ENCODE measurements around the gene NTN5.
"Not testable (repeated sequence)": the region's sequence is repeated elsewhere in the genome, so short reads cannot be mapped to it uniquely, and the experiment has no call there.

The NTN5 gene

DNA sequence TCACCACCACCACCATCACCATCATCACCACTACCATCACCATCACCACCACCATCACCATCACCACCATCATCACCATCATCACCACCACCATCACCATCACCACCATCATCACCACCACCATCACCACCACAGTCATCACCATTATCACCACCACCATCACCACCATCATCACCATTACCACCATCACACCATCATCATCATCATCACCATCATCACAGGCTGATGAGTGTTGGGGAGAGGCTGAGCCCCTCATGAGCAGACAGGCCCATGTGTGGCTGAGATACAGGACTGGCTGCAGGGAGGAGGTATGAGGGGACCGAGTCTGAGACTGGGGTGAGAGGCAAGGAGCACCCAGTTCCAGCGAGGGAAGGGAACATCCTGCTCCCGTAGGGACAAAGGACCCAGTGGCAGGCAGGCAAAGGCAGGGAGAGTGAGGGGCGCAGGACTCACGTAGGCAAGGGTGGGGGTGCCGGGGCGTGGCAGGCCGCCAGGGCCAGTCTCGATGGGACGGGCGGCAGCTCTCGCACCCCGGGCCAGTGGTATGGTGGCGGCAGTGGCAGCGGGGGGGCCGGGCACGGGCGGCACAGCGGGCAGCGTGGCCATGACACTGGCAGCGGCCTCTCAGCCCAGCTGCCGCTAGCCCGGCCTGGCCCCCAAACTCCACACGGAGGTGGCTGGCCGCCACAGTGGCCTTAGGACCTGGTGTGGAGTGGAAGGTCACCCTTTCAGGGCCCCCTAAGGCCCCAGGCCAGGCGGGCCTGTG is 2.7 kb downstream of the NTN5 start:
- no peak for DNase-seq (ENCODE audit: low read depth, low spot score)

DNA sequence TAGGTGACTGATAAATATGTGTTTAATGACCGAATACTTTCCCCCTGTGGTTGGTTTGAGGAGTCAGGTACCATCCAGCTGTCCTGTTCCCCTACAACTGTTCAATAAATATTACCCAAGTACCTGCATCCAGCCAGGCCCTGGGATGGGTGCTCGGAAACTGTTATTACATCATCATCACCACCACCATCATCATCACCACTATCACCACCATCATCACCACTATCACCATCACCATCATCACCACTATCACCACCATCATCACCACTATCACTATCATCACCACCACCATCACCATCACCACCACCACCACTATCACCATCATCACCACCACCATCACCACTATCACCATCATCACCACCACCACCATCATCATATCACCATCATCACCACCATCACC is 4.1 kb downstream of the NTN5 start:
- DNase-seq (ENCODE audit: low read depth, low spot score): no peak

DNA sequence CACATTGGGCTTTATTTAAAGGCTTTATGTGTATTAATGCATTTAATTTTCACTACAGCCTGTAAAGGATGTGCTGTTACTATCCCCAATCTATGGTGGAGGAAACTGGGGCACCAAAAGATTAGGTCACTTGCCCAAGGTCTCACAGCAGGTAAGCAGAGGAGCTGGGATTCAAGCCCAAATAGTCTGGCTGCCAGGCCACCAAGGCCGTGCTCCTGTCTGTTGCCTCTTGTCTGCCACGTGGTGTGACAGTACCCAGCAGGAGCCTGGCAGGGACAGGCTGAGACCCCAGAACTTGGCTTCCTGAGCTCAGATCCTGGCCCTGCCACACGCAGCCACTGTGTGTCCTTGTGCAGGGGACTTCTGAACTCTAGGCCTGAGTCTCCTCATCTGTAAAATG is 4.5 kb downstream of the NTN5 start:
- DNase-seq (ENCODE audit: low read depth, low spot score): no peak

DNA sequence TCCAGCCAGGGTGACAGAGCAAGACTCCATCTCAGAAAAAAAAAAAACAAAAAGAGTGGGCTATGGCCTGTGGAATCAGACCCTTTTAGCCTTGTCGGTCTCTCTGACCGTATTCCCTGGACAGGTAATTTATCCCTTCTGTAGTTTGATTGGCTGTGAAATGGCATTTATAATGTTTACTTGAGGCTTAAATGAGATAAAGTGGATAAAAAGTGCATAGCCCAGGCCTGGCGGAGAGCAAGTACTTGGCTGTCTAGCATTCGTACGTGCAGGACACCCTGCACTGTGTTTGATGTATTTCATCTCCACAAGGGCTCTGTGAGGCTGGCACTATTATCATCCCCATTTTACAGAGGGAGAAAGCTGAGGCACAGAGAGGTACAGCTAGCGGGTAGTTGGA is 7.0 kb downstream of the NTN5 start:
- DNase-seq (ENCODE audit: low read depth, low spot score): no peak

DNA sequence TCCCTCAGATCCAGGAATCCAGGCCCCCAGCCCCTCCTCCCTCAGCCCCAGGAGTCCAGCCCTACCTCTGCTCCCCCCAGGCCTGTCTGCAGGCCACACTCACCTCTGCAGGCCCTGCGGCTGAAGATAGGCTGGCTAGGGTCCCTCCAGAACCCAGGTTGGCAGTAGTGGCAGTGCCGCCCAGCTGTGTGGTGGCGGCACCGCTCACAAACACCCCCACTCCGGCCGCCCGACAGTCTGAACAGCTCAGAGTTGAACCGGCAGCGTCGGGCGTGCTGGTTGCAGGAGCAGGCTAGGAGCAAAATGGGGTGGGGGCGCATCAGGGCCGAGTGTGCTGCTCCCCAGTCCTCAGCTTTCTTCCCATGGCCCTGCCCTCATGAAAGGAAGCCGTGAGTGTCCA is 8.3 kb downstream of the NTN5 start:
- no peak for DNase-seq (ENCODE audit: low read depth, low spot score)

DNA sequence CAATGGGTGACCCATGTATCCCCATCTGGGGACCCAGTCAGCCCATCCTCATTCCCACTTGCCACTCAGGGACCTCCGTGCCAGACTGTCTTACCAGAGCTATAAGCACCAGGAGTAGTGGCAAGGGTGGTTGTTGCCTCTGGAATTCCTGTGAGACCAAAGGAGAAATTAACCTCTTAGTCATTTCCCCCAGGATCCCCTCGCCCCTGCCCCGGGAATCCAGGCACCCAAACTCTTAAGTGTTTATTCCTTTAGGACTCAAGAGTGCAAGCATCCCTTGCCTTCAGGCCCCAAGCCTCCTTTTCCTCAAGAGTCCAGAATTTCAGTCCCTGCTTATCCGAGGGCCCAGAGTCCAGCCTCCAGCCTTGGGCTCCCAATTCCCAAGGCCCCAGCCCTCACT is 9.2 kb downstream of the NTN5 start:
- DNase-seq (ENCODE audit: low read depth, low spot score): no peak

DNA sequence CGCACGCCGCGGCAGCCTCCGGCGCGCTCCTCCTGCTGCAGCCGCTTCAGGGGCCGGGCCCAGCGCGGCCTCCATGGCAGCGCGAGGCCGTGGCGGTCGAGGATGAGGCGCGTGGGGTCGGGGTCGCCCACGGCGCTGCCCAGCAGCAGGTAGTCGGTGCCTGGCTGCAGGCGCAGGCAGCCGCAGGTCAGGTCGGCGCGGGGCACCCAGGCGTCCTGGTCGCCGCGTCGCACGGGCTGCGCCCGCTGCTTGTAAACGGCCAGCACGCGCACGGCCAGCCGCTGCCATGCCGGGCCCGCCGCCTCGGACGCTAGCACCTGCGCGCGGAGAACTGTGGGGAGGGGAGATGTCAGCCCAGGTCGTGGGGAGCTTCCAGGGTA is 11.1 kb downstream of the NTN5 start:
- no peak for DNase-seq (ENCODE audit: low read depth, low spot score)

DNA sequence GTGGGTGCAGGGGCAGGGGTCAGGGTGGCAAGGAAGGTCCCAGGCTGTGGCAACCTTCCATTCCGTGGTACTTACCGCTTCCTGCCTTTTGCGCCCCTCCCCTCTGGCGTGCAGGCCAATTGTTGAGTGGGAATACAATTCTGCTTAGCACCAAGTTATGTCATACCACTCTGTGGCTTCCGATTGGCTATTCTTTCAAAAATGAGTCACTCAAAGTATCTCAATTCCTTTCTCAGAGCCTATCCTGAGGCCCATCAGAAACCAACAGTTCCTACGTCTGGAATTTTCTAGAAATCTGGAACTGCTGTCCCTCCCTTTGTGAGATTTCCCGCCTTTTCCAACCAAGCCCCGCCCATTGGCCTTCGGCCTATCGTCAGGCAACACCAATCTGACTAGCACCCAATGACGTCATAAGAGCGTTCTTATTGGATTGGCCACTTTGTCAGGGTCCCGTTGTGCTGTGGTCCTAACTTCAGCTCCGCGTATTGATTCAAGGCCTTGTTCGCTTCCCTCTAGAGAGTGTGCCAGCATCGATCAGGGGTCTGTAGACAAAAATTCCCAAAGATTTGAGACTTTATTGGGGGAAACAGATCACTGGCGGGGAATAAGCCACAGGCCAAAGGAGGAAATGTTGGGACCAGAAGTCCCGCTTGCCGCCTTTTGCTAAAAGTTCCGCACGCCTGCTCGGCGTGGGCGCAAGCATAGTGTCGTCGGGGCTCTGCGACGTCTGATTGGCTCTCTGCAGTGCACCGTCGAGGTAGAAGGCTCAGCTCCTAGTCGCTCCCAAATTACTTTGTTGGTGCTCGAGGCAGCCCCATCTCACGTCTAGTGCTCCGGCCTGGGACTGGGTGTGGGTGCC is 11.7 kb downstream of the NTN5 start:
- peak; percentile 70 for DNase-seq (ENCODE audit: low read depth, low spot score)

DNA sequence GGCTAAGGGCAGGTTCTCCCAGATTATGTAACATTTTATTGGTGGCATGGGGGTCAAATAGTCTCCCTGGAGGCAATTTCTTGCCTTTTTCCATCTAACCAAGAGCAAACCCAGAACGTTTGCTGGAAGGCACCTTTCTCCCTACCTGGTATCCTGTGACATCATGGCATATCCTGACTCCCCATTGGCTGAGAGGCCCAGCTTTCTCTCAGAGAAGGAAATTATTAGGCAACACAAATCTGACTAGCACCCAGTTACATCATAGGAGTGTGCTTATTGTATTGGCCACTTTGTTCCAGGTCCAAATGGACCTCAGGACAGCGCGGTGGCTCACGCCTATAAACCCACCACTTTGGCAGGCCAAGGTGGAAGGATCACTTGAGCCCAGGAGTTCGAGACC is 13.0 kb downstream of the NTN5 start:
- DNase-seq (ENCODE audit: low read depth, low spot score): no peak

DNA sequence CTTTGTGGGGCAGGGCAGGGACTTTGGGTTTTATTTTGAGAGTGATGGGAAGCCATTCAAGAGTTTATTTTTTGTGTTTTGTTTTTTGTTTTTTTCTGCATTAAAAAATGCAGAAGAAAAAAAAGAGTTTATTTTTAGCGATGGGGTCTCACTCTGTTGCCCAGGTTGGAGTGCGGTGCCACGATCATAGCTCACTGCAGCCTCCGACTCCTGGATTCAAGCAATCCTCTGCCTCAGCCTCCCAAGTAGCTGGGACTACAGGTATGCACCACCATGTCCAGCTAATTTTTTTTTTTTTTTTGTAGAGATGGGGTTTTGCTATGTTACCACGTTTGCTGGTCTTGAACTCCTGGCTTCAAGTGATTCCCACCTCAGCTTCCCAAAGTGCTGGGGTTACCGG is 14.3 kb downstream of the NTN5 start:
- DNase-seq (ENCODE audit: low read depth, low spot score): no peak

DNA sequence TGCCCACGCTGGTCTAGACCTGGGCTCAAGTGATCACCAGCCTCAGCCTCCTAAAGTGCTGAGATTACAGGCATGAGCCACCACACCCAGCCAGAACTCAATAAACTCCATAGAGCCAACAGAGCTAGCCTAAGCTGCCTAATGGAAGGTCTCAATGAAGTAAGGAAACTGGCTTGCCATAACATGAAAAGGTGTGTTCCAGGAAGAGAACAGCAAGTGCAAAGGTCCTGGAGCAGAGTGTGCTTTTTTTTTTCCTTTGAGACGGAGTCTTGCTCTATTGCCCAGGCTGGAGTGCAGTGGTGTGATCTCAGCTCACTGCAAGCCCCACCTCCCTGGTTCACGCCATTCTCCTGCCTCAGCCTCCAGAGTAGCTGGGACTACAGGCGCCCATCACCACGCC is 15.0 kb downstream of the NTN5 start:
- DNase-seq (ENCODE audit: low read depth, low spot score): not testable (repeated sequence)

DNA sequence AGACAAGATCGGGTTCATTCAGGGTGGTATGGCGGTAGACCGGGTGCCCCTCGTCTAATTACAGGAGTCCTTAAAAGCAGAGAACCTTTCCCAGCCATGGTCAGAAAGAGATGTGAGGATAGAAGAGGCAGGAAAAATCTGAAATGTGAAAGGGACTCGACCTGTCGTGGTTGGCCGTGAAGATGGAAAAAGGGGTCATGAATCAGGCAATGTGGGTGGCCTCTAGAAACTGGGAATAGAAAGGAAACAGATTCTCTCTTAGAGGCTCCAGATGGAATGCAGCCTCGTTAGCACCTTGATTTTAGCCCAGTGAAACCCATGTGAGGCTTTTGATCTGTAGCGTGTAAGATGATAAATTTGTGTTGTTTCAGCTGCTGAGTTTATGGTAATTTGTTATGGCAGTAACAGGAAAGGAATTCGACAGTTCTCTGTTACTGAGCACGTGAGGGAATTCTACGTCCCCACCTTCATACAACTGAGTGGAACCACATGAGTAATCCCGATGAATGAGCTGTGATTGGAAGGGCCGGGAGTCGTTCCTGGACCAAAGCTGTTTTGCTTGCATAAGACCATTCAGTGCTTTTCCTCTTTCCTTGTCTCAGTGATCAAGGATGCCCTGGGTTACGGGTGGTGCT is 15.9 kb downstream of the NTN5 start:
- DNase-seq (ENCODE audit: low read depth, low spot score): no peak

DNA sequence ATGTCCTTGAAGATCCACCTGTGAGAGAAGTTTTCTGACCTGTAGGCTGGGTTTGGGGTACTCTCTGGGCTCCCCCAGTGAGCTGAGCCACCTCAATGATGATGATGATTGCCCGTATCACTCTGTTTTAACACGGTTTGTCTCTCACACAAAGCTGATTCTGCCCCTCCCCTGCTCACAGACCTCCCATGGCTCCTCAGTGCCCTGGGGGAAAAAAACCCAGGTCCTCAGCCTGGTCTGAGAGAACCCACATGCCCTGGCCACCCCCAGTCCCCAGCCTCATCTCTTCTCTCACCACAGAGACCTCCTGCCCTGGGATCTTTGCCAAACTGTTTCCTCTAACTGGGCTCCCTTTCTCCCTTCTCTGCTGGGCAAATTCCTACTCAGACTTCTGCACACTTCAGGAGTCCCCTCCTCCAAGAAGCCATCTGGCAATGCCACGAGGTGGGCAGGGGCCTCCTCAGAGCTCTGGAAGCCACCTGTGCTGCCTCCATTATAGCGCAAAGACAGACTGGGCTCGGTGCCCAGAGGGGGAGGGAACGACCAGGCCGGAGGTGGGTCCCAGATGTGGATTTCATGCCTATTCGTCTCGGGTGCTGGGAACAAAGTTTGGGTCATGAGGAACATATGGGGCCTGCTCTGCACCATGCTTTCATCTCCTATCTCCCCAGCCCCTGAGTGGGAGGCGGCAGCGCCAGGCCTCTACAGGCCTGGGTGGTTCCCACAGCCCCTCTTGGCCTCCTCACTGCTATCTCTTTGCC is 18.3 kb downstream of the NTN5 start:
- no peak for DNase-seq (ENCODE audit: low read depth, low spot score)

DNA sequence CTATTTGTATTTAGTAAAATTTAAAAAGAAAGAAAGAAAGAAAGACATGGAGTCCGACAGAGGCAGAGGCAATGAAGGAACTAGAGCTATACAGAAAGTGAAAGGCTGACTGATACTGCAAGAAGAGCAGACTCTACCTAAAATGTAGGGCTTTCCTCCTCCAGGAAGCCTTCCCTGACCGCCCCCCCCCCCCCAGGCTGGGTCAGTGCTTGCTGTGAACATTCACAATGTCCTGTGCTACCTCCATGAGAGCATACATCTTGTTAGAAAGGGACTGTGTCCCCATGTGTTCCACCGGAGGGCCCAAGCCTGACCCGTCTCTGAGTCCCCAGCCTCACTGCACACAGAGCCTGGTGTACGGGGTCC is 21.2 kb downstream of the NTN5 start:
- DNase-seq (ENCODE audit: low read depth, low spot score): no peak

DNA sequence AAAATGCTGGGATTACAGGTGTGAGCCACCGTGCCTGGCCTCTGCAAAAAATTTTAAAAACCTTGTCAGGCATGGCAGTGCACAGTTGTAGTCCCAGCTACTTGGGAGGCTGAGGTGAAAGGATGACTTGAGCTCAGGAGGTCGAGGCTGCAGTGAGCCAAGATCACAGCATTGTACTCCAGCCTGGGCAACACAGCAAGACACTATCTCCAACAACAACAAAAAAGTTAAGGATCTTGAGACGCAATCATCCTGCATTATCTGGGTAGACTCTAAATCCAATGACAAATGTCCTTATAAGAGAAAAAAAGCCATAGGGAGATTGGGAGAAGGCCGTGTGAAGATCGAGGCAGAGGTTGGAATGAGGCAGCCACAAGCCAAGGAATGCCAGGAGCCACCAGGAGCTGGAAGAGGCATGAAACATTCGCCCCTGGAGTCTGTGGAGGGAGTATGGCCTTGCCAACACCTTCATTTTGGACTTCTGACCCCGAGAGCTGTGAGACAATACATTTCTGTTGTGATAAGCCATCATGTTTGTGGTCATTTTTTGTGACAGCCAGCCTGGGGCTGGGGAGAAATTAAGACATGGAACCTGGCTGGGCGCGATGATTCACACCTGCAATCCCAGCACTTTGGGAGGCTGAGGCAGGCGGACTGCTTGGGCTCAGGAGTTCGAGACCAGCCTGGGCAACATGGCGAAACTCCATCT is 21.7 kb downstream of the NTN5 start:
- no peak for DNase-seq (ENCODE audit: low read depth, low spot score)

DNA sequence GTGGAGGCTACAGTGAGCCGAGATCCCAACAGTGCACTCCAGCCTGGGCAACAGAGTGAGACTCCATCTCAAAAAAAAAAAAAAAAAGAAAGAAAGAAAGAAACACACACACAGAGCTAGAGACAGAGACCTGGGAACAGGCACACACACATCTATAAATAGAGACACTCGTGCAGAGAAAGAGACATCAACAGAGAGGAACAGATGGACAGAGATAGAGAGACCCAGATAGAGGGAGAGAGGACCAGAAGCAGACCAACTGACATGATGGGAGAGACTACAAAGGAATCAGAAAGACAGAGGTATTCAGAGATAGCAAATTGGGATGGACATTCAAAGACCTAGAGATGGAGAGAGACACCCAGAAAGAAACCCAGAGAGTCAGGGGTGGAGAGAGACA is 24.7 kb downstream of the NTN5 start:
- no peak for DNase-seq (ENCODE audit: low read depth, low spot score)

DNA sequence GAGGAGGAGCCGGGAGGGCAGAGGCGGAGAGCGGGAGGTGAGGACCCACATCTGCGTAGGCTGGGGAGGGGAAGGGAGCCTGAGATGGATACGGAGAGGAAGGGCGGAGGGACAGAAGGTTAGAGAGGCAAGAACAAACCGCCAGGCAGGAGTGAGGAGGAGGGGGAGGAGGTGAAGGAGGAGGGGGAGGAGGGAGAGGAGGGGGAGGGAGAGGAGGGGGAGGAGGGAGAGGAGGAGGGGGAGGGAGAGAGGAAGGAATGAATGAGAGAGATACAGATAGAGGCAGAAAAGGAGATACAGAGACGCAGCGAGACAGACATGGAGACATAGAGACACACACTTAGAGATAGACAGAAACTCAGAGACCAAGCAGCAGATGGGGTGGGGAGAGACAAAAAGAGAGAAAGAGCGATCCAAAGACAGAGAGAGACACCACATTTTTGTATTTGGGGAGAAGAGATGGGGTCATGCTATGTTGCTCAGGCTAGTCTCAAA is 26.0 kb downstream of the NTN5 start:
- no peak for DNase-seq (ENCODE audit: low read depth, low spot score)

DNA sequence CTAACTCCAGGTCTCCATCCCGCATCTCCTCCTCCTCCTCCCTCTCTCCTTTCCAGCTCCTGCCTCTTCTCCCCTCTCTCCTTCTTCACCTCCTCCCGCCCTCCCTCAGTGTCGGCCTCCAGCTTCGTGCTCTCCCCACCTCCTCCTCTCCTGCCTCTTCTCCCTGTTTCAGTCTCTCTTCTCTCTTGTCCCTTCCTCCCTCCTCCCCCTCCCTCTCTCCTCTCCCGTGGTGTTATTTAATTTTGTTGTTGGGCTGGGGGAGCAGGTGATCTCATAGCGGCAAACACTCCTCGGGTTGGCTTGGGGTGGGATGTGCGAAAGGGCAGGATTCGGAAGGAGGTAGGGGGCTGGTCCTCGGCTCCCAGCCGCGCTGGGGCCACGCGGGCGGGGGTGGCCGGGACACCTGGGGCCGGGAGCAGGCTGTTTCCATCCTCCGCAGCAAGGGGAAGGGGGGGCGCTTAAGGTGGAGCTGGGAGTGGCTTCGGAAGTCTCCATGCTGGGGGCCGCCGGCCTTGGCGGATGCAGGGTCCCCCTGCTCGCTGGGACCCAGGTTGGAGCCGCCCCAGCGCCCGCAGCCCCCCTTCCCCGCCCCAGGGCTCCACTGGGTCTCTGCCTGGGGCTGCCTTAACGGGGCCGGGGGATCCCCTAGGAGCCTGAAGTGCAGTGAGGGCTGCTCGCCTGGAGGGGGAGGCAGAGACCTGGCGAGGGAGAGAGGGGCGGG is 26.7 kb downstream of the NTN5 start, which contains the start of gene CA11:
Gene CA11, minus strand, starts transcription at position 187 of the 721 bp plus-strand sequence. CDS start 555 bp downstream, outside the sequence.
- peak; percentile 77 for DNase-seq (ENCODE audit: low read depth, low spot score)

DNA sequence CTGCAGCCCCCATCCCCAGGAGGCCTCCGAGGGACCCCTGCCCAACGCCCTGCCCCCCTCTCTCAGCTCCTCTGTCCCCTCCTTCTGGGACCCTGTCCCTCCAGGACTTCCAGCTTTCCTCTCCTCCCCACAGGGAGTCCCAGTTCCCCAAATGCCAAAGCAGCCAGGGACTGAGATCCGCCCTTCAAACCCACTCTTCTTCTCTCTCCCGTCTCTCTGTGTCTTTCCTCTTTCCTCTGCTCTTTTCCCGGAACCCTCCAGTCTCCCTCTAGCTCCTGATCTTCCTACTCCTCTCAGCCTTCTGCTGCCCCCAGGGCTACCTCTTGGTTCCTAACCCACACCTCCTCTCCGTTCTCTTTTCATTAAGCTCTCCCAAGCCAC is 27.2 kb downstream of the NTN5 start:
- no peak for DNase-seq (ENCODE audit: low read depth, low spot score)

DNA sequence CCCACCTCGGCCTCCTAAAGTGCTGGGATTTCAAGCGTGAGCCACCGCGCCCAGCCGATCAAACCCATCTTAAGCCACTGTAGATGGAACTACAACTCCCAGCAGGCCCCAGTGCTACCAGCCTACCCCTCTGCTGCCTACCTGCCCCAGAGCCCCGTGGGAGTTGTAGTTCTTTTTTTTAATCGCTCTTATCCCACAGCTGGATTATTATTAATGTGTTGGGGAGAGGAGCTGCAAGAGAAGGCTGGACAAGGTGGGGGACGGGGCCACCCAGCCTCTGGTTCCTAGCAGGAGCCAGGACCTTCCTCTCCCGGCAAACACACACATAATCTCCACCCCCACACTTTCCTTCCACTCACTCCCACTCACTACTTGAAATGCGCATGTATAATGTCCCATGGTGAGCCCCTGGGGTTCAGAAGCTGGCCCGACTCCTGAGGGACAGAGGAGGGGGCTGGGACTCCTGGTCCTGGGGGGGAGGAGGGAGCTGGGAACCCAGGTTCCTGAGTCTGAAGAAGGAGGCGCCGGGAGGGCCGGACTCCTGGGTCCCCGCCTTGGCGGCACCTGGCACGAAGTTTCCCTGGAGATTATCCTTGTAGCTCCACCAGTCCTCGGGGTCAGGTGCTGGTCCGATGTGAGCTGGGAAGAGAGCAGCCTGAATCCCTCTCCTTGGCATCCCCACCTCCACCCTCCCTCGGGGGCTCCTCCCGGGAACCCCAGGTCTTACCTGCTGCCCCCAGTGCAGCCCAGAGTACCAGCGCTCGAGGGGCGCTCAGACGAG is 27.8 kb downstream of the NTN5 start:
- no peak for DNase-seq (ENCODE audit: low read depth, low spot score)

Measured in smooth muscle cell of the brain vasculature (primary cell).